B cell (primary cell): ENCODE data around the gene SIDT2. TPM values are rescaled to one million over a fixed set of nuclear protein-coding genes. Genes with fewer than 3 reads are reported as not detected.

Source experiments
- ATAC-seq: fragments of 200-7000 bp; cut with Tn5 transposase; one replicate; pipeline ENCODE4 v1.10.0; 2021; ENCODE audit warnings: low read depth, mild to moderate bottlenecking, moderate number of reproducible peaks, moderate library complexity
- CTCF ChIA-PET: fragments of 350-600 bp; sonication (Branson Sonifier 250); formaldehyde crosslinking; loops from one replicate; lab custom pipeline; 2021; ENCODE audit warnings: antibody characterized with exemption, inconsistent platforms; lab: Charles Lee
- POLR2A ChIA-PET: fragments of 350-600 bp; sonication (Branson Sonifier 250); formaldehyde crosslinking; loops from one replicate; lab custom pipeline; 2021; ENCODE audit warnings: antibody characterized with exemption; lab: Charles Lee
- DNase-seq: peaks from one replicate; pipeline ENCODE4 v3.0.0; 2013
- H2AFZ ChIP-seq: 2 replicates; pipeline ENCODE4 v1.6.1; 2012; ENCODE audit warnings: mild to moderate bottlenecking, low read depth, low read length; ENCODE audit not compliant: insufficient read depth, poor library complexity, severe bottlenecking
- H3K27ac ChIP-seq, 2 donors: 1 replicate in 1 of 2; 2 replicates in 1 of 2; pipeline ENCODE4 v1.5.1; 2012 to 2013; ENCODE audit warnings: low read length in 2 of 2, mild to moderate bottlenecking in 2 of 2, moderate library complexity in 1 of 2
- H3K27me3 ChIP-seq, 4 experiments: fragments of 200-600 bp in 1 of 4; sonication (generic) in 1 of 4; replicated peaks in 1 of 4; 1 replicate in 2 of 4; 2 replicates in 2 of 4; pipeline versions ENCODE4 v1.6.1 to v1.7.0; 2013 to 2016; ENCODE audit warnings: low read length in 3 of 4, mild to moderate bottlenecking in 2 of 4, mixed read lengths in 1 of 4, moderate library complexity in 1 of 4; ENCODE audit not compliant: insufficient read depth in 4 of 4, control insufficient read depth in 3 of 4; ENCODE audit errors: control extremely low read depth in 1 of 4
- H3K36me3 ChIP-seq, 2 experiments: replicated peaks in 1 of 2; 1 replicate in 1 of 2; 2 replicates in 1 of 2; pipeline versions ENCODE4 v1.6.1 to v1.7.1; 2013; ENCODE audit warnings: low read length in 1 of 2; ENCODE audit not compliant: insufficient read depth in 2 of 2, control insufficient read depth in 1 of 2; ENCODE audit errors: control extremely low read depth in 1 of 2, extremely low read depth in 1 of 2
- H3K4me1 ChIP-seq, 2 donors: fragments of 200-600 bp in 1 of 2; sonication (generic) in 1 of 2; 1 replicate in 1 of 2; 2 replicates in 1 of 2; pipeline versions ENCODE4 v1.5.1 to v1.6.1; 2013 to 2017; ENCODE audit warnings: low read length in 2 of 2; ENCODE audit not compliant: control insufficient read depth in 2 of 2, insufficient read depth in 2 of 2
- H3K4me2 ChIP-seq: replicated peaks from 2 replicates; pipeline ENCODE3; 2012; ENCODE audit warnings: mild to moderate bottlenecking, low read depth, low read length; ENCODE audit not compliant: poor library complexity, severe bottlenecking
- H3K4me3 ChIP-seq, 5 experiments: fragments of 200-600 bp in 1 of 5; sonication (generic) in 1 of 5; 1 replicate in 3 of 5; 2 replicates in 2 of 5; pipeline versions ENCODE4 v1.5.1 to v1.7.0; 2011 to 2016; ENCODE audit warnings: low read length in 4 of 5, mild to moderate bottlenecking in 4 of 5, low read depth in 2 of 5, control low read depth in 1 of 5, moderate library complexity in 1 of 5; ENCODE audit not compliant: insufficient read depth in 1 of 5; ENCODE audit errors: control extremely low read depth in 1 of 5, extremely low read depth in 1 of 5
- H3K79me2 ChIP-seq: fragments of 200-600 bp; sonication (generic); one replicate; pipeline ENCODE4 v1.6.0; 2016; ENCODE audit warnings: low read length; ENCODE audit not compliant: control insufficient read depth, insufficient read depth
- H3K9ac ChIP-seq: fragments of 200-600 bp; sonication (generic); 2 replicates; pipeline ENCODE4 v1.6.1; 2017; ENCODE audit warnings: mild to moderate bottlenecking, low read length, moderate library complexity
- H3K9me3 ChIP-seq, 3 donors: one replicate each; pipeline versions ENCODE4 v1.6.1 to v1.7.1; 2013; ENCODE audit warnings: low read length in 2 of 3; ENCODE audit not compliant: control insufficient read depth in 2 of 3, insufficient read depth in 1 of 3; ENCODE audit errors: control extremely low read depth in 1 of 3
- H4K20me1 ChIP-seq: 2 replicates; pipeline ENCODE4 v1.6.0; 2012; ENCODE audit warnings: mild to moderate bottlenecking, low read length; ENCODE audit not compliant: insufficient read depth, control insufficient read depth, poor library complexity, severe bottlenecking
- H3K27ac Mint-ChIP-seq: one replicate; pipeline ENCODE4 v1.8.0; 2021; ENCODE audit warnings: mixed read lengths
- H3K27me3 Mint-ChIP-seq: one replicate; pipeline ENCODE4 v1.8.0; 2021; ENCODE audit warnings: mixed read lengths
- H3K4me1 Mint-ChIP-seq: one replicate; pipeline ENCODE4 v1.8.0; 2021; ENCODE audit warnings: mixed read lengths
- H3K4me3 Mint-ChIP-seq: one replicate; pipeline ENCODE4 v1.8.0; 2021; ENCODE audit warnings: mixed read lengths
- H3K9me3 Mint-ChIP-seq: one replicate; pipeline ENCODE4 v1.8.0; 2022; ENCODE audit warnings: mixed read lengths; ENCODE audit not compliant: insufficient read depth
- CTCF ChIP-seq: fragments of 200-600 bp; IDR thresholded peaks from one replicate; pipeline ENCODE4 v1.8.0; 2022; ENCODE audit warnings: antibody characterized with exemption, mild to moderate bottlenecking
- EZH2 ChIP-seq: IDR thresholded peaks from 2 replicates; pipeline ENCODE4 v1.6.1; 2012; ENCODE audit warnings: borderline replicate concordance, low read depth, mild to moderate bottlenecking, moderate library complexity, low read length; ENCODE audit not compliant: insufficient read depth, poor library complexity, severe bottlenecking
- WGBS: methylation state at CpG from one replicate; pipeline ENCODE4 v1.1.5; 2013; ENCODE audit warnings: missing lambda C conversion rate; ENCODE audit not compliant: insufficient coverage; 5-methylcytosine and 5-hydroxymethylcytosine counted together
- intact Hi-C: fragments of 100-400 bp; cut with micrococcal nuclease; formaldehyde crosslinking; loops from one replicate; pipeline ENCODE4 v1.10.0; 2022
- polyA plus RNA-seq: library from polyadenylated mRNA; depleted of rRNA; stranded (reverse); fragments of >200 nt; gene quantifications from 2 replicates; pipeline ENCODE4 v1.2.3, GENCODE V29; 2012
- total RNA-seq, 2 donors: library from RNA; stranded (reverse); fragments of 120-200 nt in 1 of 2; gene quantifications; 1 replicate in 1 of 2; 2 replicates in 1 of 2; pipeline versions ENCODE4 v1.2.3 to v1.2.4, GENCODE V29; 2013 to 2022

Gene SIDT2
- total and polyA plus RNA-seq, 2 donors (not counting 1 experiment from before 2014, with no cell fraction given): 78.9 to 241 TPM

GRCh38 chr11:117179048-117179999, 781 bp downstream of the SIDT2 start:
- H3K4me1 Mint-ChIP-seq: peaks cover 40% of the 10 kb centered on the region
- peaks cover 28% of the 10 kb centered on the region for H3K79me2 ChIP-seq
- H3K27ac ChIP-seq: peak overlapping the region; percentile 84
- DNase-seq (peak; percentile 63), ATAC-seq (peak; percentile 37)
- H3K27ac Mint-ChIP-seq: peak overlapping the region; percentile 96
- H3K9ac ChIP-seq: peak overlapping the region; percentile 81
- no peaks in the 10 kb centered on the region for H3K9me3 ChIP-seq
- ChIA-PET POLR2A (interaction anchor here (0.8 to 3.7 kb wide), 9 partner anchors 10 to 406 kb away, joined by 3 to 34 read pairs (median 4); partner anchors contain the start of genes BUD13, PAFAH1B2, PCSK7 and RNF214), CTCF (interaction anchor here (1.4 to 14.8 kb wide), 8 partner anchors 10 to 390 kb away, joined by 3 to 309 read pairs (median 10); partner anchors contain the start of genes APOA5, PAFAH1B2, PCSK7 and RNF214)
- peaks cover 0 to 32% of the 10 kb centered on the region in 2 experiments for H3K36me3 ChIP-seq
- WGBS: 1% methylated on average over 28 of the region's 39 CpGs
- no peaks in the 10 kb centered on the region for H3K27me3 ChIP-seq
- no peaks in the 10 kb centered on the region for H3K9me3 Mint-ChIP-seq
- peak overlapping the region; percentile 68 to 85 (median 81) for H3K4me3 ChIP-seq
- intact Hi-C loops: no loop called here
- H3K4me1 ChIP-seq: peaks cover 27 to 39% of the 10 kb centered on the region in 2 donors
- peak overlapping the region; percentile 99 for H3K4me3 Mint-ChIP-seq
- H3K4me2 ChIP-seq: peak overlapping the region; percentile 86
- no peaks in the 10 kb centered on the region for H3K27me3 Mint-ChIP-seq
- no peaks in the 10 kb centered on the region for H4K20me1 ChIP-seq
- no peak for TF ChIP-seq EZH2
- no peak for TF ChIP-seq CTCF
- peak overlapping the region; percentile 51 for H2AFZ ChIP-seq
